Right lobe of liver (tissue), 6 donors: ENCODE results near the gene SGTA. TPM values are rescaled to one million over a fixed set of nuclear protein-coding genes. Genes with fewer than 3 reads are reported as not detected.
A peak's percentile ranks its signal among the peaks of the same experiment; 100 is the strongest.

Experiments used
- ATAC-seq, 4 donors: fragments of 200-7000 bp; cut with Tn5 transposase; one replicate each; pipeline ENCODE4 v1.9.1; 2020; ENCODE audit warnings: mild to moderate bottlenecking in 4 of 4, moderate library complexity in 4 of 4
- DNase-seq, 3 donors: peaks; one replicate each; pipeline ENCODE4 v3.0.0-alpha.2; 2020
- H3K27ac ChIP-seq, 3 donors: fragments of 200-600 bp; one replicate each; pipeline ENCODE4 v1.8.0; 2022
- H3K27me3 ChIP-seq, 2 donors: fragments of 200-600 bp; one replicate each; pipeline ENCODE4 v1.8.0; 2022
- H3K36me3 ChIP-seq, 4 donors: fragments of 200-600 bp; sonication (generic) in 1 of 4; one replicate each; pipeline versions ENCODE4 v1.5.1 to v1.8.0; 2017 to 2022; ENCODE audit warnings: control low read depth in 1 of 4
- H3K4me1 ChIP-seq, 4 donors: fragments of 200-600 bp; sonication (generic) in 1 of 4; one replicate each; pipeline versions ENCODE4 v1.5.1 to v1.8.0; 2017 to 2022; ENCODE audit warnings: control low read depth in 1 of 4
- H3K4me3 ChIP-seq, 3 donors: fragments of 200-600 bp; one replicate each; pipeline ENCODE4 v1.8.0; 2022
- H3K9me3 ChIP-seq, 4 donors: fragments of 200-600 bp; sonication (generic) in 1 of 4; one replicate each; pipeline versions ENCODE4 v1.5.1 to v1.8.0; 2017 to 2022; ENCODE audit warnings: control low read depth in 1 of 4
- CTCF ChIP-seq, 4 donors: fragments of 200-600 bp in 3 of 4; fragments of 450-650 bp in 1 of 4; IDR thresholded peaks; one replicate each; pipeline versions ENCODE4 v1.5.1 to v1.8.0; 2016 to 2022; ENCODE audit warnings: antibody characterized with exemption in 4 of 4, mild to moderate bottlenecking in 2 of 4
- POLR2A ChIP-seq: fragments of 450-650 bp; IDR thresholded peaks from one replicate; pipeline ENCODE4 v1.6.1; 2017; ENCODE audit warnings: antibody characterized with exemption, mild to moderate bottlenecking
- WGBS: methylation state at CpG from one replicate; pipeline ENCODE4 v1.1.6; 2018; ENCODE audit warnings: low coverage, low lambda C conversion rate; ENCODE audit not compliant: insufficient coverage; ENCODE audit errors: missing lambda C conversion rate; 5-methylcytosine and 5-hydroxymethylcytosine counted together
- intact Hi-C, 2 donors: fragments of 100-400 bp; cut with DNase I; formaldehyde crosslinking; loops; one replicate each; pipeline versions ENCODE4 v1.11.2 to v1.14.1; 2022
- total RNA-seq, 6 experiments: library from RNA; depleted of rRNA in 2 of 6; stranded (reverse); fragments of >200 nt in 2 of 6; fragmentation: NEBNext Ultra II Directional in 3 of 6; extraction: Animal tissue kit (Norgen Biotek cat#: 25700) in 3 of 6; gene quantifications; one replicate each; pipeline versions ENCODE4 v1.1.0 to v1.2.4, GENCODE V29; 2016 to 2023
- donor health status: DM: no; HTN: yes; CAD: no.
- donor health status: DM: no; HTN: no; CAD: no.
- donor health status: DM: no; HTN: no; CAD: no.
- donor health status: DM: no; HTN: yes; CAD: no.
- donor health status: DM: no; HTN: yes; CAD: no.

SGTA gene
- total RNA-seq, 6 experiments from 2014 or later = 21.5 to 41.7 (median 23.7) TPM

DNA sequence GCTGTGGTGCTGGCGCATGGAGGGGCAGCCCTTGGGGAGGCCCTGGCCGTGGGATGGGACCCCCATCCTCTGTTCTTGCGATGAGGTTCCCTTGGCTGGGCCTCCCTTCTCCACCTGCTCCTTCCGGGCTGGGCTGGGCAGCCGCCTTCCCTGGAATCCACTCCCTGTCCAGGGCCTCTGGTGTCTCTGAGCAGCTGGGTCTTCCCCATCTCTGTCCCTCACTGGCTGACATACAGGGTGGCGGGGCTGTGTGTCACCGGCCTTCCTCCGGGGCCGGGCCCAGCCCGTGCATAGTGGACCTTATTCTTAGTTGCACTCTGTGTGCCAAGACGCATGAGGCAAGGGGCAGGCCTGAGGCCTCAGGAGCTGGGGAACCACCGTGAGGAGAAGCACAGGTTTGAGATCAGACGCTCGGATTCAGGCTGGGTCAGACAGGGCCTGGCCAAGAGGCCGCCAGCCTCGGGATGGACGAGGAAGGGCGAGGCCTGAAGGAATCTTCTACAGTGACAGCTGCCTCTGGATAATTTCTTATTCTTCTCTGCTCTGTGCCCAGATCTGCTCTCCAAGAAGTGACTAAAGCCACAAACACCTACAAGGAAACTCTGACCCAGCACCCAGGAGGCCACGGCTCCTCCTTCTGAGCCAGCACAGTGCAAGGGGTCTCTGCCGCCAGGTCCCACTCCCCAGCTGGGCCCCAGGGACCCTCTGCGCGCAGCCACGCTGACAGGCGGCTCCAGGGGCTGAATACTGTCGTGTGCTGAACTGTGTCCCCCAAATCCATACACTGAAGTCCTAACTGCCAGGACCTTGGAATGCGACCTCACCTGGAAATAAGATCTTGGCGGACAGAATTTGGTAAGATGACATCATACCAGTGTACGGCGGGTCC lies 11.0 kb downstream of the SGTA start:
- no peaks in the 10 kb centered on the region for H3K9me3 ChIP-seq
- 80% methylated on average over 8 of the region's 29 CpGs for WGBS
- H3K4me3 ChIP-seq = no peak overlapping the region
- no peak for ATAC-seq
- no peaks in the 10 kb centered on the region for H3K27me3 ChIP-seq
- H3K4me1 ChIP-seq = peaks cover 0 to 21% (median 8%) of the 10 kb centered on the region in 4 donors
- no peak overlapping the region for H3K27ac ChIP-seq
- intact Hi-C loops = no loop called here
- DNase-seq = no peak
- TF ChIP-seq CTCF (IDR thresholded peaks at IDR 0.05) (no peak), POLR2A (no peak)
- H3K36me3 ChIP-seq = peaks cover 0 to 7% (median 0%) of the 10 kb centered on the region in 4 donors

- WGBS = 73% methylated on average over 22 of the region's 40 CpGs
- Histone ChIP-seq H3K36me3 (peaks cover 0 to 18% (median 4%) of the 10 kb centered on the region in 4 donors), H3K4me1 (peaks cover 0 to 13% (median 5%) of the 10 kb centered on the region in 4 donors), H3K4me3 (no peak overlapping the region), H3K27me3 (no peaks in the 10 kb centered on the region), H3K9me3 (no peaks in the 10 kb centered on the region), H3K27ac (no peak overlapping the region)
- intact Hi-C loops = no loop called here
- ATAC-seq (peak in 3 of 4 donors; percentile 30 to 65 (median 51)), DNase-seq (no peak)
- TF ChIP-seq POLR2A (no peak), CTCF (IDR thresholded peaks at IDR 0.05) (no peak)
Measured at GRCh38 chr19:2770055-2771013, 12.7 kb downstream of the SGTA start.

GRCh38 chr19:2769218-2769617 lies 13.9 kb downstream of the SGTA start:
- intact Hi-C loops = no loop called here
- H3K9me3 ChIP-seq = no peaks in the 10 kb centered on the region
- H3K4me1 ChIP-seq = peaks cover 0 to 5% (median under 1%) of the 10 kb centered on the region in 4 donors
- 100% methylated on average over 2 of the region's 8 CpGs for WGBS
- H3K4me3 ChIP-seq = no peak overlapping the region
- H3K27me3 ChIP-seq = no peaks in the 10 kb centered on the region
- ATAC-seq (no peak), DNase-seq (no peak)
- TF ChIP-seq POLR2A = no peak
- no peak for TF ChIP-seq CTCF (IDR thresholded peaks at IDR 0.05)
- no peak overlapping the region for H3K27ac ChIP-seq
- peaks cover 0 to 30% (median 7%) of the 10 kb centered on the region in 4 donors for H3K36me3 ChIP-seq

- WGBS = 87% methylated on average over 3 of the region's 29 CpGs
- ATAC-seq = peak in 1 of 4 donors; percentile 9
- intact Hi-C loops = no loop called here
Measured at GRCh38 chr19:2768365-2769132, 14.5 kb downstream of the SGTA start.

More at GRCh38 chr19:2768365-2769132, 14.5 kb downstream of the SGTA start:
- Histone ChIP-seq H3K36me3 (peaks cover 0 to 36% (median 10%) of the 10 kb centered on the region in 4 donors), H3K4me3 (no peak overlapping the region), H3K4me1 (peaks cover 0 to 5% (median under 1%) of the 10 kb centered on the region in 4 donors), H3K27me3 (no peaks in the 10 kb centered on the region), H3K27ac (no peak overlapping the region), H3K9me3 (no peaks in the 10 kb centered on the region)
- no peak for DNase-seq
- TF ChIP-seq CTCF (IDR thresholded peaks at IDR 0.05) = no peak
- no peak for TF ChIP-seq POLR2A
